ENCODE results near the gene EIPR1.
A peak's percentile ranks its signal among the peaks of the same experiment; 100 is the strongest.
"Not testable (repeated sequence)": the region's sequence is repeated elsewhere in the genome, so short reads cannot be mapped to it uniquely, and the experiment has no call there.

The EIPR1 gene

GRCh38 chr2:3204031-3204821 is 173.4 kb downstream of the EIPR1 start:
- DNase-seq: no peak

DNA sequence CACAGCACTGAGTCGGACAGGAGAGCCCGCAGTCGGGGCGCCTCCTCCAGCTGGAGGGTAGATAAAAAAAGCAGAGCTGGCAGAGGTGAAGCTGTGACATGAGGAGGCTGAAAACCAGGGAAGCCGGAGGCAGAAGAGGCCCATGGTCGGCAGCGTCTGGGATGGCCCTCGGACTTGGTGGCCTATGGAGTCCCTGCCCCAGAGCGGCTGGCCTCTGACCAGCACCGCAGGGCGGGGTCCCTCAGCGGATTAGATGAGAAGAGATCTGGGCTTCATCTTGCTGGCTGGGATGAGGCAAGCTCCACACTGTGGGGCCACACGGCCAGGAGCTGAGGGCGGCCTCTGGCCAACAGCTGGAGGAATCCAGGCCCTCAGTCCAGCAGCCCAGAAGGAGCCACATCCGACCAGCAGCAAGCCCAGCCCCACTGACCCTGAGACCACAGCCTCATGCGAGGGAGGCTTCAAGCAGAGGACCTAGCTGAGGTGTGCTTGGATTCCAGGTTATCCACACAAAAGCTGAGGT is 174.1 kb downstream of the EIPR1 start:
- no peak for DNase-seq

GRCh38 chr2:3202926-3203325 is 174.7 kb downstream of the EIPR1 start:
- DNase-seq: no peak

DNA sequence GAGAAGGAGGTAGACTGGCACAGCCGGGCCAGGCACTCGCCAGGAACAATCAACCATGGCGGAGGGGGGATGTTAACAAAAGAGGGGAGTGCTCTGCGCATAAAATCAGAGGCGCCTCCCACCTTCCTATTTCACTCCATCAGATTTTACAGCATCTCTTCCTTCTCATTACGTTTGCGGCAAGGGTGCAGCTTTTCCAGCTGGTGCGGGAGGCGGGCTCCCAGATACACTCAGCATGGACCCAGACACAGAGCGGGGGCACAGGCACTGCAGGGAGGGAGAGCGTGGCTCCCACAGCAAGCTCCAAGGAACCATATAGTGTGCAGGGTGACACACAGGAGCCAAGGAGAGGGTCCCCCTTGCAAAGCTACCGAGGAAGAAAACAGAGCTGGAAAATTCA is 176.3 kb downstream of the EIPR1 start:
- no peak for DNase-seq

GRCh38 chr2:3200420-3200939 is 177.1 kb downstream of the EIPR1 start:
- no peak for DNase-seq

- no peak for DNase-seq
Observed at GRCh38 chr2:3199627-3200345, 177.8 kb downstream of the EIPR1 start.

GRCh38 chr2:3198671-3199192 is 178.9 kb downstream of the EIPR1 start:
- DNase-seq: not testable (repeated sequence)

DNA sequence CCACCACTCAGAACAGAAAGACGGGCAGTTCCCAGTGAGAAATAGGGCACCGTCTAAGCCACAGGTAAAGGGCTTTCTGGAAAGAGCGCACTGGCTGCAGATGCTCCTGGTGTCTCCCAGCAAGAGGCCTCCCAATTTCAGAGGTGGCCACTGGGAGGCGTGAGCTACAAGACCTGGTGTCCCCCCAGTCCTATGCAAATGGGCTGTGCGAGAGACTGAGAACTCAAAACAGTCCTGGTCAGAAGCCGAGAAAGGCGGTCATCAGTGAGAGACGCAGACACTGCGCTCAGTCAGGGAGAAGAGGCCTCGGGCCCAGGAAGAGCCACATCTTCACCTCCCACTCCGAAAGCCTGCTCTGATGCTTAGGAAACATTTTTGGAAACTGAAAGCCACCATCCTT is 179.5 kb downstream of the EIPR1 start:
- peak; percentile 29 for DNase-seq

- DNase-seq: no peak
Observed at GRCh38 chr2:3197308-3197707, 180.3 kb downstream of the EIPR1 start.

GRCh38 chr2:3196716-3197115 is 180.9 kb downstream of the EIPR1 start:
- DNase-seq: no peak

GRCh38 chr2:3195641-3196476 is 181.8 kb downstream of the EIPR1 start:
- no peak for DNase-seq

GRCh38 chr2:3194828-3195227 is 182.8 kb downstream of the EIPR1 start:
- DNase-seq: no peak

DNA sequence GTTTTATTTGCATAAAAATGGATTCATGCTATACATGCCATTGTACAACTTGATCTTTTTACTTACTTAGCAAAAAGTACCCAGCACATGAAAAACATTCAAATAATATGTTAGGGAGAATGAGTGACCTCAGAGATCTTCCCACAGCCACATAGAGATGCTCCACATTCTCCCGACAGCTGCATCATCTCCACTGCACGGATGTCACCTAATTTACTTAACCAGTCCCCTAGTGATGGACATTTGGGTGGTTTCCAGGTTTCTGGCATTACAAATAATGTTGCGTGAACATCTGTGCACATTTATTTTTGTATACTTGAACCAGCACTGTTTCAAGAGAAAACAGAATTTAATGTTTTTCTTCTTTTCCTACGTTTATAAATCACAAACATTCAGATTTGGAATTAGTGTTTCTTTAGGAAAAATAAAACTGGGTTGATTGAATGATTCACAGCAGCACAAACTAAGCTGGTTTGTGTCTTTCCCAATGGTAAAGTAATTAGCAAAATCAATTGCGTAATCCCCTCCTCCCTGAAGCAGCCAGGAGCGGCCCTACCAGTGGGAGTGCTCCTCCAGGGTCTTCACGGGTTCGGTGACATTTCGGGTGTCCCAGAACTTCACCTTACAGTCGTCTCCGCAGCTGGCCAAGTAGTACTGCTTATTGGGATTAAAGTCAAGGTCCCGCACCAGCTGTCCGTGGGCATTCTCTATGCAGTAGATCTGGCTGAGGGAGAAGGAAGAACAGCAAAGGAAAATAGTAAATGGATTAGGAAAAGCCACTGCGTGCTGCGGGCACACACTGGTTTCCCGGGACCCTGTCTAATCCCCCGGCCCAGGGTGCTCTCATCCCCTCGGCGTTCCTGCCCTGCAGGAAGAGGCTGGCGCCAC is 183.9 kb downstream of the EIPR1 start:
- DNase-seq: no peak

DNA sequence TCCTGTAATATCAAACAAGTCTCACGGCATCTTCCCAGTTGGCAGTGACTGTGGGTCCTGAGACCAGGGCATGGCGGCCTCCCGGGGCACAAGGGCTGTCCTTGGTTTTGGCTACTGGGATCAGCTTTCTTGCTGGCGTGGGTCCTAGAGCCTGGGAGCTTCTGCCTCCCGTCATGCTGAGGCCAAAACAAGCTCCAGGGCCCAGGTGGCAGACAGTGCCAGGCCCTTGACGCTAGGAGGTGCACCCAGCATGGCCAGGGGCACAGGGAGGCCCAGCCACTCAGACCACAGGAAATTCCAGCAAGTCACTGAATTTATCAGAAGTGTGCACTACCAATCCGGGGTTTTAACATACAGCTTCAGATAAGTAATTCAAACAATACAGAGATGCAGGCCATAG is 184.7 kb downstream of the EIPR1 start:
- no peak for DNase-seq

- DNase-seq: no peak
Observed at GRCh38 chr2:3192281-3192818, 185.3 kb downstream of the EIPR1 start.

GRCh38 chr2:3189961-3190360 is 187.7 kb downstream of the EIPR1 start:
- no peak for DNase-seq

DNA sequence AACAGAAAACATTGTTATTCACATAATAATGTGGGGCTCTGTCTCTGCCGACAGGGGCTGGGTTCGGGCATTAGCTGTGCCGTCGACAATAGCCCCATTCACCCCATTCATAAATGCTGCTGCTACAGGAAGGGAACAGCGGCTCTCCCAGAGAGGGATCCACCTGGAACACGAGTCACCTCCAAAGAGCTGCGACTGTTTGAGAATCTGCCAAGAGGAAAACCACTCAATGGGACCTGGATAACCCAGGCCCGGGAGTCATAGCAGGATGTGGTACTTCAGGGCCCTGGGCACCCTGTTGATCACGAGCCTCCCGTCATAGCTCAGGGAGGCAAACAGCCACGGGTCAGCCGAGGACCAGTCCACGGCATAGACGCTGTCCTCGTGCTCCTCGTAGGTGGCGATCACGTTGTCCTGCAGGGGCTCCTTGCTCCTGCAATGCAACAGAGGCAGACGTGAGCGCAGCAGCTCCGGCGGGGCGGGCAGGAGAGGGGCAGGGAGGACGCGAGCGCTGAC is 188.5 kb downstream of the EIPR1 start:
- no peak for DNase-seq

DNA sequence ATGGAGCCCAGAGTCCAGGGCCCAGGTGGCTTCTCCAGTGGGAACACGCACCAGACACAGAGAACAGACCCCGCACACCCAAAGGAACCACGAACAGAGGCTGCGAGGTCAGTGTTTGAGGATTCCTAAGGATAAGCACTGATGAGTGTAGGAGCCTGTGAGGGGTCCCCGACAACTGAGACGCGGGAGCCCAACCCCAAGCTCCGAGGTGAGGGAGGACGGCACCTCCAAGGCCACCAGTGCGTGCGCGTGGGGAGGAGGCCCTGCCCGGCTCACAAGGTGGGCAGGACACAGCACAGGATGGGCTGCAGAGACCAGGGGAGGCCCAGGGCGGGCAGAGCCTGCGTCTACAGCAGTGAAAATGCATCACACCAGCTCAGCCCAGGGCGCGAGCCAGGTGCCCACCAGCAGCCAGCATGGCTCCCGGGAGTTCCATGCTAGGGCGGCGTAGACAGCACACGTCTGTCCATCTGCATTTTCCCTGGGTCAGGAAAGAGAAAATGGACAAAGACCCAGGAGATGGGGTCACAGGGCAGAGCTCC is 189.1 kb downstream of the EIPR1 start:
- DNase-seq: no peak

DNA sequence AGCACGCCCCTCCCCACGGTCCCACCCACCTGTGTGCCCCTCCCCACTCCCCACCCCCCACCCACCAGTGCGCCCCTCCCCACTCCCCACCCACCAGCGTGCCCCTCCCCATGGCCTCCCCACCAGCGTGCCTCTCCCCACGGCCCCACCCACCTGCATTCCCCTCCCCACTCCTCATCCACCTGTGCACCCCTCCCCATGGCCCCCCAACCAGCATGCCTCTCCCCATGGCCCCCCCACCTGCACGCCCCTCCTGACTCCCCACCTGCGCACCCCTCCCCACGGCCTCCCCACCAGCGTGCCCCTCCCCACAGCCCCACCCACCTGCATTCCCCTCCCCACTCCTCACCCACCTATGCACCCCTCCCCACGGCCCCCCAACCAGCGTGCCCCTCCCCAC is 190.2 kb downstream of the EIPR1 start:
- DNase-seq: no peak

GRCh38 chr2:3186766-3187165 is 190.9 kb downstream of the EIPR1 start:
- DNase-seq: no peak

GRCh38 chr2:3185910-3186309 is 191.7 kb downstream of the EIPR1 start:
- no peak for DNase-seq

Data from stimulated activated CD4-positive, alpha-beta T cell treated with anti-CD3 and anti-CD28 coated beads, Interleukin-4, amount 100 ng/mL, for 24 hours (primary cell).